Fibroblast of lung (primary cell): ENCODE results near the gene PPA1. TPM values are rescaled to one million over a fixed set of nuclear protein-coding genes. Genes with fewer than 3 reads are reported as not detected.
"Not testable (repeated sequence)": the region's sequence is repeated elsewhere in the genome, so short reads cannot be mapped to it uniquely, and the experiment has no call there.

ENCODE experiments used
- DNase-seq, 2 donors: peaks; one replicate each; pipeline versions ENCODE4 v3.0.0 to v3.0.0-alpha.2; 2010; ENCODE audit warnings: low read depth in 2 of 2
- H2AFZ ChIP-seq: 2 replicates; pipeline ENCODE4 v1.5.1; 2012; ENCODE audit warnings: low read length, control low read depth, inconsistent platforms
- H3K27ac ChIP-seq: 2 replicates; pipeline ENCODE4 v1.5.1; 2011; ENCODE audit warnings: low read length, control low read depth; ENCODE audit not compliant: insufficient read depth
- H3K27me3 ChIP-seq: 2 replicates; pipeline ENCODE4 v1.5.1; 2011; ENCODE audit warnings: mild to moderate bottlenecking, low read length; ENCODE audit not compliant: control insufficient read depth, insufficient read depth
- H3K36me3 ChIP-seq: 2 replicates; pipeline ENCODE4 v1.5.1; 2011; ENCODE audit warnings: low read length; ENCODE audit not compliant: control insufficient read depth, insufficient read depth
- H3K4me1 ChIP-seq: 2 replicates; pipeline ENCODE4 v1.5.1; 2011; ENCODE audit warnings: low read length; ENCODE audit not compliant: control insufficient read depth, insufficient read depth; ENCODE audit errors: extremely low read depth
- H3K4me2 ChIP-seq: 2 replicates; pipeline ENCODE4 v1.5.1; 2011; ENCODE audit warnings: low read length, control low read depth; ENCODE audit not compliant: insufficient read depth; ENCODE audit errors: extremely low read depth
- H3K4me3 ChIP-seq, 4 experiments: fragments of 200-600 bp in 1 of 4; sonication (generic) in 1 of 4; replicated peaks in 1 of 4; 2 replicates each; pipeline ENCODE4 v1.5.1; 2011 to 2016; ENCODE audit warnings: low read length in 4 of 4, low read depth in 3 of 4, mild to moderate bottlenecking in 3 of 4, control low read depth in 2 of 4, inconsistent platforms in 1 of 4, mixed read lengths in 1 of 4; ENCODE audit not compliant: insufficient read depth in 1 of 4; ENCODE audit errors: control extremely low read depth in 1 of 4
- H3K79me2 ChIP-seq: 2 replicates; pipeline ENCODE4 v1.5.1; 2012; ENCODE audit warnings: mild to moderate bottlenecking, low read length, inconsistent platforms; ENCODE audit not compliant: control insufficient read depth, insufficient read depth
- H3K9ac ChIP-seq: 2 replicates; pipeline ENCODE4 v1.5.1; 2011; ENCODE audit warnings: mild to moderate bottlenecking, low read length, control low read depth; ENCODE audit not compliant: insufficient read depth
- H3K9me3 ChIP-seq: 2 replicates; pipeline ENCODE4 v1.5.1; 2012; ENCODE audit warnings: low read depth, low read length; ENCODE audit not compliant: control insufficient read depth, insufficient read depth
- H4K20me1 ChIP-seq: 2 replicates; pipeline ENCODE4 v1.5.1; 2011; ENCODE audit warnings: low read length; ENCODE audit not compliant: control insufficient read depth, insufficient read depth; ENCODE audit errors: extremely low read depth
- CTCF ChIP-seq, 2 donors: IDR thresholded peaks in 1 of 2; conservative IDR thresholded peaks in 1 of 2; 1 replicate in 1 of 2; 2 replicates in 1 of 2; pipeline ENCODE4 v1.5.1; 2011 to 2012; ENCODE audit warnings: low read length in 2 of 2, control low read depth in 1 of 2, inconsistent platforms in 1 of 2, low read depth in 1 of 2, mild to moderate bottlenecking in 1 of 2
- EZH2 ChIP-seq: IDR thresholded peaks from 2 replicates; pipeline ENCODE4 v1.5.1; 2012; ENCODE audit warnings: low read length, control low read depth, mild to moderate bottlenecking; ENCODE audit errors: missing control alignments
- polyA plus RNA-seq, 2 donors: library from polyadenylated mRNA; depleted of rRNA in 1 of 2; stranded (reverse) in 1 of 2; unstranded in 1 of 2; fragments of >200 nt; gene quantifications; 2 replicates each; pipeline ENCODE4 v1.2.1, GENCODE V29; 2011 to 2012; ENCODE audit warnings: missing spikeins in 1 of 2
- total RNA-seq: library from RNA; depleted of rRNA; stranded (reverse); fragments of >200 nt; gene quantifications from 2 replicates; pipeline ENCODE4 v1.2.1, GENCODE V29; 2014

The PPA1 gene
- total and polyA plus RNA-seq, 2 donors (not counting 1 experiment from before 2014, with no cell fraction given): 167 to 287 TPM

GRCh38 chr10:70186090-70186489, 47.1 kb downstream of the PPA1 start:
- H3K27me3 ChIP-seq: peaks cover 4% of the 10 kb centered on the region
- peaks cover 9% of the 10 kb centered on the region for H3K4me1 ChIP-seq
- H3K9me3 ChIP-seq: no peaks in the 10 kb centered on the region
- H3K4me3 ChIP-seq: no peak overlapping the region
- no peak overlapping the region for H3K9ac ChIP-seq
- DNase-seq: no peak
- no peak for TF ChIP-seq CTCF (conservative IDR thresholded peaks at IDR 0.05 in 1 of 2, IDR thresholded peaks at IDR 0.05 in 1 of 2; ENCODE audit: low read depth in 1 of 2, low read length in 2 of 2)
- no peak for TF ChIP-seq EZH2
- no peaks in the 10 kb centered on the region for H4K20me1 ChIP-seq
- no peak overlapping the region for H3K27ac ChIP-seq
- H2AFZ ChIP-seq: no peak overlapping the region
- no peaks in the 10 kb centered on the region for H3K36me3 ChIP-seq
- H3K4me2 ChIP-seq: no peak overlapping the region
- no peaks in the 10 kb centered on the region for H3K79me2 ChIP-seq

GRCh38 chr10:70183304-70183703, 49.9 kb downstream of the PPA1 start:
- Histone ChIP-seq H3K4me3 (no peak overlapping the region), H4K20me1 (no peaks in the 10 kb centered on the region), H3K27ac (no peak overlapping the region), H3K4me2 (no peak overlapping the region), H3K27me3 (peaks cover 4% of the 10 kb centered on the region), H2AFZ (no peak overlapping the region), H3K36me3 (no peaks in the 10 kb centered on the region), H3K9me3 (no peaks in the 10 kb centered on the region), H3K9ac (no peak overlapping the region), H3K79me2 (no peaks in the 10 kb centered on the region), H3K4me1 (no peaks in the 10 kb centered on the region)
- TF ChIP-seq EZH2 (no peak), CTCF (conservative IDR thresholded peaks at IDR 0.05 in 1 of 2, IDR thresholded peaks at IDR 0.05 in 1 of 2; ENCODE audit: low read depth in 1 of 2, low read length in 2 of 2) (no peak)
- DNase-seq: no peak

- H3K9ac ChIP-seq, H3K27me3 ChIP-seq, H2AFZ ChIP-seq, H3K79me2 ChIP-seq, H3K27ac ChIP-seq, H3K4me2 ChIP-seq, H3K36me3 ChIP-seq, DNase-seq, H3K4me1 ChIP-seq, H3K4me3 ChIP-seq, H3K9me3 ChIP-seq, H4K20me1 ChIP-seq: not testable (repeated sequence)
Observed at GRCh38 chr10:70179209-70179608, 54.0 kb downstream of the PPA1 start.
